Stimulated activated CD4-positive, alpha-beta T cell treated with anti-CD3 and anti-CD28 coated beads, Interleukin-12 subunit alpha, Interleukin-12 subunit beta, amount 100 ng/mL, for 48 hours (primary cell): ENCODE data around the gene CCR9.

Experiments used
- DNase-seq, 3 donors: peaks; one replicate each; pipeline ENCODE4 v3.0.0-alpha.2; 2020; ENCODE audit warnings: low read depth in 2 of 3, low spot score in 1 of 3

The CCR9 gene

GRCh38 chr3:45936261-45936660, 49.9 kb downstream of the CCR9 start:
- no peak for DNase-seq

- DNase-seq, result no peak
These were observed 51.1 kb downstream of the CCR9 start for GRCh38 chr3:45937206-45938042.

- no peak for DNase-seq
These were observed 51.7 kb downstream of the CCR9 start for GRCh38 chr3:45938043-45938435.

GRCh38 chr3:45938864-45939263, 52.5 kb downstream of the CCR9 start:
- peak; percentile 69 to 92 (median 82) for DNase-seq

GRCh38 chr3:45939341-45939771, 53.0 kb downstream of the CCR9 start:
- no peak for DNase-seq

- DNase-seq, result no peak
These were observed 53.8 kb downstream of the CCR9 start for GRCh38 chr3:45940004-45940780.

GRCh38 chr3:45940781-45941365, 54.5 kb downstream of the CCR9 start:
- no peak for DNase-seq

DNA sequence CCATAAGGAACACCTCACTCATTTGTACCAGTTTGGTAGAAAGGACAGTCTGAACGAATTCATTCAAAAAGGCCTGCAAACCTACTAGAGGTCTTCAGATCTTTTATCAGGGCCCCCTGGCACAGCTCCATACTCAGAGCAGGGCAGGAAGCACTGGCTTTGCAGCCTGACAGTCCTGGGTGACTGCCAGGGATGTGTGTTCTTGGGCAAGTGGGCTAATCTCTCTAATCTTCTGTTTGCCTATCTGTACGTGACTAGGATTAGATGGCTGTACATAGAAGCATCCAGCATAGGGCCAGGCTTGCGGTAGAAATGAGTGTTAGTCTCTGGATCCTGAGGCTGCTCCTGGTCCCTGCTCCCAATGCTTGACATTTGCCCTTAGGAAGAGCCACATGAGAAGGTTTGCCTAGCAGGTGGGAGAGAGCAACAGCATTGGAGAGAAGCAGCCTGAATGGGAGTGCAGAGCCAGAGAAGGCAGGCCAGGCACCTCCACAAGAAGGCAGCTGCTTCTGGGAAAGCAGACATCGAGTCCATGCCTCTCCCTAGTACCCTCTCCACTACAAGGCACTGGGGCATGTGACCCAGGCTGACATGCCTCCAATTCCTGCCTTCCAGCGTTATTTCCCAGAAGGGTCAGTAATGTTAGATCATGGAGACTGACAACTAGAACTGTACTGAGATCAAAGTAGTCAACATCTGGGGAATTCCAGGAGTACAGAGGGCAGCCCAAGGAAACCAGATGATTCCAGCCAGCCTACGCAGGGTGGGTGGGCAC, 55.9 kb downstream of the CCR9 start:
- DNase-seq, result no peak

GRCh38 chr3:45943207-45943846, 57.0 kb downstream of the CCR9 start, which contains the start of gene CXCR6:
Gene CXCR6, plus strand, starts transcription at chr3:45943464. Its CDS starts 3,018 bp downstream, at chr3:45946482.
- DNase-seq, result peak; percentile 20 to 46 (median 21)

DNA sequence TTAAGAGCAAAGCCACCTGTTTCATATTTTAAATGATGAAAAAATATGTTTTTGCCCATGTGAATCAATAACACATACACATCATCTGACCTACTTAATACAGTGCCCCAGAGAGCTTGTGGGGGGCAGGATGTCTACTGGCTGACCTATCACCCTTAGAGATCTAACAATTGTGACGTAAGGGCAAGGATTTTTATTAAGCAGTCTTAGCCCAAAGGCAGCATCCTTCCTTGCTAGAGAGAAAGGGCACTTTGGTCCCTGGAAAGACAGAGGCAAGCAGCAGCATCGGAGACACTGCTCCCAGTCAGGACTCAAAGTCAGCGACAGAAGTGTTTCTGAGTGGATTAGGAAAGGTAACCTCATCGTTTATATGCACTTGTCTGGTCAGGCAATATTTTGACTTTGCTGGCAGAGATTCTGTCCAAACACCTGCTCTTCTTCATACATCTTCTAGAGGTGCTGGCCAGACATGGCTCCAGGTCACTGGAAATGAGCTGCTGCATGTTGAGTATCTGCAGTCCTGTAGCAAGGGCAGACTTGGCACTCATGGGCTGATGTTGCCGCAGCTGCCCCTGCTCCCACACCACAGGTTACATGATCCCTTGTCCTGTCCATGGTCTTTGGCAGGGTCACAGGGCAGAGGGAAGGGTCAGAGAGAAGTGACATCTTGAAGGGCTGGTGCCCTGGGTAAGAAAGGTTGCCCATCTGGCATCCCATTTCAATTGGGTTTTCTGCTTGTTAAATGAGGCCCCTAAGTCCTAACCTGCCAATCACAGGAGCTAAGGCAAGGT, 58.7 kb downstream of the CCR9 start:
- DNase-seq, result no peak

- no peak for DNase-seq
These were observed 60.0 kb downstream of the CCR9 start for GRCh38 chr3:45946307-45946706.

- DNase-seq, result no peak
These were observed 60.5 kb downstream of the CCR9 start for GRCh38 chr3:45946875-45947274.

DNA sequence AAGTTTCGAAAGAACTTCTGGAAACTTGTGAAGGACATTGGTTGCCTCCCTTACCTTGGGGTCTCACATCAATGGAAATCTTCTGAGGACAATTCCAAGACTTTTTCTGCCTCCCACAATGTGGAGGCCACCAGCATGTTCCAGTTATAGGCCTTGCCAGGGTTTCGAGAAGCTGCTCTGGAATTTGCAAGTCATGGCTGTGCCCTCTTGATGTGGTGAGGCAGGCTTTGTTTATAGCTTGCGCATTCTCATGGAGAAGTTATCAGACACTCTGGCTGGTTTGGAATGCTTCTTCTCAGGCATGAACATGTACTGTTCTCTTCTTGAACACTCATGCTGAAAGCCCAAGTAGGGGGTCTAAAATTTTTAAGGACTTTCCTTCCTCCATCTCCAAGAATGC, 61.0 kb downstream of the CCR9 start:
- DNase-seq, result no peak

DNA sequence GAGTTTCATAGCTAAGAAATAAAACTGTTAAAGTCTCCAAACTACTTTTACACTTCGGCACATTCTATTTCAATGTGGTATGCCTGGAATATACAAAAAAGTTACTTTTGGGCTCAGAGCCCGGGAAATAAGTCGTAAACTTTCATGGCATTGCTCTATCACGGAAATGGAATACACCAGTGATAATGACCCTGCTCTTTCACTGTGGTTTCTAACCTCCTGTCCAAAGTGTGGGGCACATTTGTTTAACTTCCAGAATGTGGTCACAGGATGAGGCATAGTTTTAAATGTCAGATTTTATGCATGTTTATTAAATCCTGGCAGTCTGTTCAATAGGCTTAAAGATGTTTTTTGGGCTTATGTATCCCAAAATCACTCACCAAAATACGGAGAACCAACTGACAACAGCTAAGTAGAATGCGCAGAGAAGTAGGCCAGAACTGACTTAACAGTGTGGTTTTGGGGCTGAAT, 62.0 kb downstream of the CCR9 start:
- DNase-seq, result no peak

- no peak for DNase-seq
These were observed 62.5 kb downstream of the CCR9 start for GRCh38 chr3:45948881-45949280.

GRCh38 chr3:45949432-45949831, 63.1 kb downstream of the CCR9 start:
- DNase-seq, result no peak

DNA sequence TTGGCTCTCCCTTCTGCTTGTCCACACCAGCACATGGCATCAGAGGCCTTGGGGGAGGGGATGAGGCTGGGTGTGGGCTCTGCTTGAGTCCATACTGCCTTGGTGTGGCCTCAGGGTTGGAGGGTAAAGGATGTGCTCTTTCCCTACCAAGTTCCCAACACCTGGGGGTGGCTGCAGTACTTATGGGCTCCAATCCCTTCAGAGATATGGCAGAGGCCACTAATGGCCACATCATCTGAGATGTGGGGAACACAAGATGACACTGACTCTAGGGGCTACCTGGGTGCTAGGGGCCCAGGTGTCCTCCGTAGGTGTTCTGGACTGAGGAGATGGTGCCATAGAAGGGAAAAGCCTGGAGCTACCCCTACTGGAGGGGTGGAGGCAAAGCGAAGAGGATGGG, 63.8 kb downstream of the CCR9 start:
- no peak for DNase-seq

GRCh38 chr3:45950686-45951600, 64.6 kb downstream of the CCR9 start:
- peak in 2 of 3 donors; percentile 26 to 52 for DNase-seq

DNA sequence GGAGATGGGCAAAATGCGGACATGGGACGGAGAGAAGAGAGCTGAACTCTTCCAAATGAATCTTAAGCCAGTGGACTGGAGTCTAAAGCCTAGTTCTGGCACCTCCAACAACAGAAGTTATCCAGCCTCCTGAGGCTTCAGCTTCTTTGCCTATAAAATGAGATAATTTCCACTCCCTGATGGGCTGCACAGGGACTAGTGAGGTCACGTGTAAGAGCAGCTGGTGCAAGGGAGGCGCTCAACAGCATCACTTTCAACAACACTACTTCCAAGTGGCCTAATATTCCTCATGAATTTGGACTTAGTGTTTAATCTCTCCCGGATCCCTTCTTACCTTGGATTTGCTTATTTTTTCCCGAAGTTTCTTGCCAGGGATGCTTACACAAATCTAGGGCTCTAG, 65.6 kb downstream of the CCR9 start:
- DNase-seq, result no peak
